ENCODE results near the gene CEMIP. TPM values are rescaled to one million over a fixed set of nuclear protein-coding genes. Genes with fewer than 3 reads are reported as not detected.

The CEMIP gene
- total and polyA plus RNA-seq, 2 of the 8 experiments (the other 6 are each of a cell fraction or from before 2014, with no cell fraction given), result 0.11 to 0.60 TPM

GRCh38 chr15:80796407-80796806 lies 17.2 kb downstream of the CEMIP start:
- WGBS, 2 experiments (ENCODE audit: extremely low coverage in 1 of 2, insufficient coverage in 1 of 2, insufficient read length in 1 of 2, insufficient replicate concordance in 2 of 2, low coverage in 1 of 2, low lambda C conversion rate in 2 of 2, missing lambda C conversion rate in 1 of 2), result 86% methylated on average over 5 of the region's 5 CpGs; no CpG with 5 or more reads in 1 of the 2 experiments
- H3K23ac ChIP-seq (ENCODE audit: insufficient read length), result no peak overlapping the region
- no peak overlapping the region for H3K56ac ChIP-seq (replicated peaks; ENCODE audit: insufficient read length, low read depth, low read length)
- no peak overlapping the region for H3K4me3 ChIP-seq (ENCODE audit: extremely low read depth in 1 of 4, insufficient read depth in 2 of 4, low read depth in 3 of 4, low read length in 4 of 4)
- H2BK12ac ChIP-seq (ENCODE audit: low read depth, low read length), result no peak overlapping the region
- H4K91ac ChIP-seq (replicated peaks; ENCODE audit: insufficient read length, low read length), result no peak overlapping the region
- DNase-seq (ENCODE audit: low read depth in 1 of 2, low spot score in 2 of 2) (no peak), FAIRE-seq (no peak)
- no peak overlapping the region for H3K18ac ChIP-seq (ENCODE audit: extremely low read depth, low read length)
- H3K9ac ChIP-seq (replicated peaks in 1 of 4; ENCODE audit: extremely low read depth in 1 of 4, low read depth in 3 of 4, low read length in 3 of 4), result no peak overlapping the region
- H3K27me3 ChIP-seq (replicated peaks in 1 of 4; ENCODE audit: control insufficient read depth in 3 of 4, extremely low read depth in 1 of 4, insufficient read depth in 3 of 4, low read length in 3 of 4), result no peaks in the 10 kb centered on the region
- no peaks in the 10 kb centered on the region for H4K20me1 ChIP-seq (replicated peaks in 1 of 2; ENCODE audit: control insufficient read depth in 1 of 2, insufficient read depth in 2 of 2, low read length in 2 of 2)
- H2BK15ac ChIP-seq (ENCODE audit: low read length), result no peak overlapping the region
- ChIA-PET POLR2A (ENCODE audit: partially characterized antibody) (no interaction called here), CTCF (ENCODE audit: partially characterized antibody) (interaction anchor here (1.1 to 1.7 kb wide), 5 partner anchors 17 to 341 kb away, joined by 3 to 8 read pairs (median 4); partner anchors contain the start of gene CEMIP)
- H3K79me2 ChIP-seq (ENCODE audit: control insufficient read depth in 1 of 2, insufficient read depth in 2 of 2, low read length in 2 of 2), result no peaks in the 10 kb centered on the region
- H2BK120ac ChIP-seq (replicated peaks; ENCODE audit: low read depth, low read length), result no peak overlapping the region
- no peaks in the 10 kb centered on the region; the same call in 1 of the 2 replicates for H3K23me2 ChIP-seq (ENCODE audit: low read depth, low read length)
- no peaks in the 10 kb centered on the region for H3K79me1 ChIP-seq (ENCODE audit: low read depth, low read length)
- no peak overlapping the region for H2AFZ ChIP-seq (ENCODE audit: low read length)
- no peak overlapping the region for H2AK5ac ChIP-seq (ENCODE audit: low read depth, low read length)
- H3K36me3 ChIP-seq (ENCODE audit: control insufficient read depth in 2 of 4, insufficient read depth in 4 of 4, low read length in 3 of 4), result no peaks in the 10 kb centered on the region
- no peak overlapping the region for H4K8ac ChIP-seq (ENCODE audit: extremely low read depth, insufficient read depth, low read length)
- H3K27ac ChIP-seq (ENCODE audit: low read depth, low read length), result no peak overlapping the region
- H3K9me3 ChIP-seq (ENCODE audit: insufficient read depth in 2 of 2, low read depth in 1 of 2, low read length in 1 of 2), result no peaks in the 10 kb centered on the region
- H2BK5ac ChIP-seq (ENCODE audit: low read depth, low read length), result no peak overlapping the region
- no peak overlapping the region for H2BK20ac ChIP-seq (ENCODE audit: low read length)
- H3K4me2 ChIP-seq (ENCODE audit: insufficient read depth in 1 of 2, low read depth in 2 of 2, low read length in 2 of 2), result no peak overlapping the region
- H3K14ac ChIP-seq (ENCODE audit: insufficient read length), result no peak overlapping the region
- H4K5ac ChIP-seq (ENCODE audit: insufficient read length, low read depth, low read length), result no peak overlapping the region
- H3K4me1 ChIP-seq (replicated peaks in 1 of 4; ENCODE audit: control insufficient read depth in 3 of 4, insufficient read depth in 4 of 4, low read length in 3 of 4), result no peaks in the 10 kb centered on the region
- H3K4ac ChIP-seq (replicated peaks; ENCODE audit: insufficient read length, low read depth, low read length), result no peak overlapping the region
- TF ChIP-seq YY1 (IDR thresholded peaks at IDR 0.05; ENCODE audit: low read depth, low read length) (no peak), SIN3A (conservative IDR thresholded peaks at IDR 0.05 in 1 of 2, IDR thresholded peaks at IDR 0.05 in 1 of 2; ENCODE audit: low read depth in 1 of 2, low read length in 2 of 2) (no peak), CTCF (IDR thresholded peaks at IDR 0.05; ENCODE audit: control extremely low read depth in 1 of 3, insufficient read depth in 1 of 3, low read depth in 1 of 3, low read length in 3 of 3) (no peak), CTBP2 (IDR thresholded peaks at IDR 0.05; ENCODE audit: borderline replicate concordance, insufficient read depth, insufficient read length, low read length) (no peak), MAFK (IDR thresholded peaks at IDR 0.05; ENCODE audit: low read depth, low read length) (no peak), NRF1 (IDR thresholded peaks at IDR 0.05; ENCODE audit: low read depth, low read length) (no peak), TAF1 (IDR thresholded peaks at IDR 0.05; ENCODE audit: low read depth, low read length) (no peak), CEBPB (IDR thresholded peaks at IDR 0.05; ENCODE audit: low read depth, low read length) (no peak), FOSL1 (IDR thresholded peaks at IDR 0.05; ENCODE audit: insufficient read depth, low read depth, low read length) (no peak), KDM5A (IDR thresholded peaks at IDR 0.05; ENCODE audit: low read length) (no peak), POLR2A (IDR thresholded peaks at IDR 0.05; ENCODE audit: control extremely low read depth in 1 of 2, low read depth in 2 of 2, low read length in 2 of 2) (no peak), SIRT6 (IDR thresholded peaks at IDR 0.05; ENCODE audit: low read length) (no peak), POLR2AphosphoS5 (IDR thresholded peaks at IDR 0.05; ENCODE audit: low read depth, low read length) (no peak)
